Measurements from ENCODE around the gene JAKMIP2. TPM values are rescaled to one million over a fixed set of nuclear protein-coding genes. Genes with fewer than 3 reads are reported as not detected.

The JAKMIP2 gene
- total RNA-seq, 1 donor from 2014 or later = 2.0 TPM

- H3K4me1 Mint-ChIP-seq = no peaks in the 10 kb centered on the region
- H3K27ac Mint-ChIP-seq = no peak overlapping the region
- no peaks in the 10 kb centered on the region for H3K36me3 Mint-ChIP-seq (ENCODE audit: low read depth)
- ATAC-seq (ENCODE audit: low read depth) (no peak), DNase-seq (no peak)
- intact Hi-C loops (cut with micrococcal nuclease) = no loop called here
- no peak for TF ChIP-seq CTCF (IDR thresholded peaks at IDR 0.05)
- H3K9me3 Mint-ChIP-seq = no peaks in the 10 kb centered on the region
- ChIA-PET CTCF (no interaction called here), POLR2A (interaction anchor here (0.7 kb wide), 1 partner anchor 12 kb away, joined by 5 read pairs; no protein-coding TSS in a partner anchor)
- no peak overlapping the region for H3K4me3 Mint-ChIP-seq
- no peaks in the 10 kb centered on the region for H3K27me3 Mint-ChIP-seq
Observed at GRCh38 chr5:147760086-147760875, 22.2 kb downstream of the JAKMIP2 start.

GRCh38 chr5:147759441-147759840 is 23.1 kb downstream of the JAKMIP2 start:
- ATAC-seq (ENCODE audit: low read depth) (no peak), DNase-seq (no peak)
- Mint-ChIP-seq H3K9me3 (no peaks in the 10 kb centered on the region), H3K4me3 (no peak overlapping the region), H3K27me3 (no peaks in the 10 kb centered on the region), H3K36me3 (ENCODE audit: low read depth) (no peaks in the 10 kb centered on the region), H3K27ac (no peak overlapping the region), H3K4me1 (no peaks in the 10 kb centered on the region)
- ChIA-PET POLR2A (no interaction called here), CTCF (no interaction called here)
- intact Hi-C loops (cut with micrococcal nuclease) = no loop called here
- no peak for TF ChIP-seq CTCF (IDR thresholded peaks at IDR 0.05)

- POLR2A ChIA-PET = no interaction called here
- CTCF ChIA-PET = no interaction called here
- Mint-ChIP-seq H3K27ac (no peak overlapping the region), H3K4me1 (no peaks in the 10 kb centered on the region), H3K4me3 (no peak overlapping the region), H3K27me3 (no peaks in the 10 kb centered on the region), H3K36me3 (ENCODE audit: low read depth) (no peaks in the 10 kb centered on the region), H3K9me3 (no peaks in the 10 kb centered on the region)
- no peak for TF ChIP-seq CTCF (IDR thresholded peaks at IDR 0.05)
- no peak for DNase-seq
- intact Hi-C loops (cut with micrococcal nuclease) = no loop called here
- no peak for ATAC-seq (ENCODE audit: low read depth)
Observed at GRCh38 chr5:147756566-147756965, 26.0 kb downstream of the JAKMIP2 start.

- intact Hi-C loops (cut with micrococcal nuclease) = no loop called here
- ATAC-seq (ENCODE audit: low read depth) (no peak), DNase-seq (no peak)
- no peaks in the 10 kb centered on the region for H3K36me3 Mint-ChIP-seq (ENCODE audit: low read depth)
- no peak for TF ChIP-seq CTCF (IDR thresholded peaks at IDR 0.05)
- POLR2A ChIA-PET = no interaction called here
- CTCF ChIA-PET = no interaction called here
- H3K27ac Mint-ChIP-seq = no peak overlapping the region
- H3K27me3 Mint-ChIP-seq = no peaks in the 10 kb centered on the region
- H3K4me3 Mint-ChIP-seq = no peak overlapping the region
- no peaks in the 10 kb centered on the region for H3K4me1 Mint-ChIP-seq
- no peaks in the 10 kb centered on the region for H3K9me3 Mint-ChIP-seq
Observed at GRCh38 chr5:147754372-147755122, 28.0 kb downstream of the JAKMIP2 start.

DNA sequence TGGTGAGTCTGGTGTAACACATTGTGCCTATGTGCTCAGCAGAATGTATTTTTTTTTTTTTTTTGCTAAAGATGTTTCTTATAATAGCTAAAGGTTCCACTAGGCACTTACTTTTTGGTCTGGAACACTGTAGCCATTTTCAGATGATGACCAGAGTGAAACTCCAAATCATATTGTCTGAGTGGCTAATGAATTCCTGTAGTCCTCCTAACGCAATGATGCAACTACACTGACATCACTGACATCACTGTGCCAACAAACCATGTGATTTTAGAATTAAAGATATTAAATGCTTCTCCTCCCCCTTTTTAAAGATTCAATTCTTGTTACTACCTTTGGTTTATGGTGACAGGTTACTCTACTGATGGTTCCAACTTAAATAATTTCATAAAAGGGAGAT is 28.8 kb downstream of the JAKMIP2 start:
- no peak for DNase-seq
- H3K36me3 Mint-ChIP-seq (ENCODE audit: low read depth) = no peaks in the 10 kb centered on the region
- no peak for ATAC-seq (ENCODE audit: low read depth)
- H3K4me3 Mint-ChIP-seq = no peak overlapping the region
- ChIA-PET CTCF (no interaction called here), POLR2A (no interaction called here)
- intact Hi-C loops (cut with micrococcal nuclease) = no loop called here
- H3K27me3 Mint-ChIP-seq = no peaks in the 10 kb centered on the region
- H3K27ac Mint-ChIP-seq = no peak overlapping the region
- no peaks in the 10 kb centered on the region for H3K4me1 Mint-ChIP-seq
- no peak for TF ChIP-seq CTCF (IDR thresholded peaks at IDR 0.05)
- H3K9me3 Mint-ChIP-seq = no peaks in the 10 kb centered on the region

Data from activated B cell treated with CpG ODN at 0.5 μM for 24 hours (primary cell).